ENCODE data around the gene USP28.

DNA sequence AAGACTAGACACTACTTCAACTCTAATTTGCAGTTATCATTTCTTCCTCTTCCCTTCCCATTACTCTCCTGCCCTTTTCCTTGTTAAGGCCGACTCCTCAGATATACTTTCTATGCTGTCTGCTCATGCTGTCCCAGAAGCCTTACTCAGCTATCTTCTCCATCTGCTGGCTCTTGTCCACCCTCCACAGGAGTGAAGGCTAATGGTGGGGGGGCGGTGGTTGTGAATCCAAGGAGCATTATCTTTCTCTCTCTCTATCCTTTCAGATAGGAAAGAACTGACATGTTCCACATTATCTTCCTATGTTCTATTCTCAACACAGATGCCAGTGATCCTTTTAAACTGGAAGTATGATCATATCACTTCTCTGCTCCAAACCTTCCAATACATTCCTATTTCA is 37.4 kb downstream of the USP28 start:
- TF ChIP-seq, protein P1, sequence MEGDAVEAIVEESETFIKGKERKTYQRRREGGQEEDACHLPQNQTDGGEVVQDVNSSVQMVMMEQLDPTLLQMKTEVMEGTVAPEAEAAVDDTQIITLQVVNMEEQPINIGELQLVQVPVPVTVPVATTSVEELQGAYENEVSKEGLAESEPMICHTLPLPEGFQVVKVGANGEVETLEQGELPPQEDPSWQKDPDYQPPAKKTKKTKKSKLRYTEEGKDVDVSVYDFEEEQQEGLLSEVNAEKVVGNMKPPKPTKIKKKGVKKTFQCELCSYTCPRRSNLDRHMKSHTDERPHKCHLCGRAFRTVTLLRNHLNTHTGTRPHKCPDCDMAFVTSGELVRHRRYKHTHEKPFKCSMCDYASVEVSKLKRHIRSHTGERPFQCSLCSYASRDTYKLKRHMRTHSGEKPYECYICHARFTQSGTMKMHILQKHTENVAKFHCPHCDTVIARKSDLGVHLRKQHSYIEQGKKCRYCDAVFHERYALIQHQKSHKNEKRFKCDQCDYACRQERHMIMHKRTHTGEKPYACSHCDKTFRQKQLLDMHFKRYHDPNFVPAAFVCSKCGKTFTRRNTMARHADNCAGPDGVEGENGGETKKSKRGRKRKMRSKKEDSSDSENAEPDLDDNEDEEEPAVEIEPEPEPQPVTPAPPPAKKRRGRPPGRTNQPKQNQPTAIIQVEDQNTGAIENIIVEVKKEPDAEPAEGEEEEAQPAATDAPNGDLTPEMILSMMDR (IDR thresholded peaks at IDR 0.05), result no peak
- TF ChIP-seq POLR2AphosphoS5 (IDR thresholded peaks at IDR 0.05; ENCODE audit: insufficient read depth in 1 of 2, low read depth in 1 of 2), result no peak
- no peak for TF ChIP-seq POLR2A (IDR thresholded peaks at IDR 0.05)

Data from vagina (tissue), 2 donors.